Osteocyte (in vitro differentiated cells): ENCODE data around the gene CD52. TPM values are rescaled to one million over a fixed set of nuclear protein-coding genes. Genes with fewer than 3 reads are reported as not detected.

Source experiments
- DNase-seq: peaks from one replicate; pipeline ENCODE4 v3.0.0; 2021; ENCODE audit warnings: mixed read lengths; ENCODE audit not compliant: unreplicated experiment; ENCODE audit errors: extremely low spot score
- H3K27ac Mint-ChIP-seq: one replicate; pipeline ENCODE4 v1.8.0; 2021; ENCODE audit warnings: mild to moderate bottlenecking, mixed read lengths; ENCODE audit not compliant: unreplicated experiment
- H3K27me3 Mint-ChIP-seq: one replicate; pipeline ENCODE4 v1.8.0; 2021; ENCODE audit warnings: mixed read lengths; ENCODE audit not compliant: unreplicated experiment
- H3K36me3 Mint-ChIP-seq: one replicate; pipeline ENCODE4 v1.8.0; 2021; ENCODE audit warnings: mixed read lengths; ENCODE audit not compliant: unreplicated experiment
- H3K4me1 Mint-ChIP-seq: one replicate; pipeline ENCODE4 v1.8.0; 2021; ENCODE audit warnings: mixed read lengths; ENCODE audit not compliant: unreplicated experiment
- H3K4me3 Mint-ChIP-seq: one replicate; pipeline ENCODE4 v1.8.0; 2021; ENCODE audit warnings: mild to moderate bottlenecking, moderate library complexity, mixed read lengths; ENCODE audit not compliant: unreplicated experiment
- H3K9me3 Mint-ChIP-seq: one replicate; pipeline ENCODE4 v1.8.0; 2021; ENCODE audit warnings: mixed read lengths; ENCODE audit not compliant: unreplicated experiment
- CTCF ChIP-seq: fragments of 200-600 bp; sonication (generic); IDR thresholded peaks from 2 replicates; pipeline ENCODE4 v1.5.0; 2021; ENCODE audit warnings: antibody characterized with exemption, mild to moderate bottlenecking, moderate library complexity
- total RNA-seq: library from RNA; stranded (reverse); gene quantifications from 2 replicates; pipeline ENCODE4 v1.2.1, GENCODE V29; 2021

Gene CD52
- total RNA-seq, 1 donor from 2014 or later, result not detected

- DNase-seq, result no peak
- Mint-ChIP-seq H3K27me3 (no peaks in the 10 kb centered on the region), H3K36me3 (peaks cover 1% of the 10 kb centered on the region), H3K4me3 (no peak overlapping the region), H3K27ac (no peak overlapping the region), H3K9me3 (no peaks in the 10 kb centered on the region), H3K4me1 (peaks cover 22% of the 10 kb centered on the region)
- TF ChIP-seq CTCF, result no peak
These were observed 29.3 kb upstream of the CD52 start for GRCh38 chr1:26288311-26288941.

DNA sequence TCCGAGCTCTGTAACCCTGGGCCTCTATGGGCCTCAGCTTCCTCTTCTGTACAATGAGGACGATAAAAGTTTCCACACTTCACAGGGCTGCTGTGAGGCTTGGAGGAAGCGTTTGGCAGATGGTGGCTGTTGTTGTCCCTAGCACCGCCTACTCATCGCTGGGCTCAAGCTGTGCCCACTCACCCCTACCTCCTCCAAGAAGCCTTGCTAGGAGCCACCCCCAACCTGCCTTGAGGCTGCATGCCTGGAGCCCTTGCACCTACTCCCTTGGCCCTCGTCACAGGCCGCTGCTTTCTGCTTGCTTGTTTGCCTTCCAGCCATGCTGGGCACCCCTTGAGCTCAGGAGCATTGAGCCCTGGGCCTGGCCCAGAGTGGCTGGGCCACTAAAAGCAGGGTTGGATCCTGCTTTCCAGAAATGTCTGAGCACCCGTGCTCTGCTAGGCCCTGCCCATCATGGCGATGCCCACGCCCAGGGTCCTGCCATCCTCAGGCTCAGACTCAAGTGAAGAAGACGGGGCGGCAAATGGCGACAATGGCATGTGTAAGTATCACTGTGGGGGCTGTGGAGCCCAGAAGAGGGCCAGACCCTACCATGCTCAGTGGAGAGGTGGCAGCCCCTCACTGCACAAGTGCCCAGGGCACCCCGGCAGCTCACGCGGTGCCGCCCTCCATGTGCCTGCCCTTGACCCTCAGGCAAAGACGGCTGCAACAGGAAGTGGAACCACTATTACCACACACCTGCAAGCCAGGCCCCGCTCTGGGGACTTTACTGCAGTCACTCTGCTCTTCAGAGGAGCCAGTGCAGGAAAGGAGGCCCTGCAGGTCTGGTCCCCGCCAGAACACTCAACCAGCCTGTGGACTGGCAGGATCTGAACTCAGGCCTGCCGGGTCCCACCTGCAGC, 28.3 kb upstream of the CD52 start:
- Mint-ChIP-seq H3K27me3 (no peaks in the 10 kb centered on the region), H3K27ac (no peak overlapping the region), H3K4me3 (no peak overlapping the region), H3K4me1 (peaks cover 17% of the 10 kb centered on the region), H3K36me3 (peaks cover 1% of the 10 kb centered on the region), H3K9me3 (no peaks in the 10 kb centered on the region)
- DNase-seq, result no peak
- no peak for TF ChIP-seq CTCF

DNA sequence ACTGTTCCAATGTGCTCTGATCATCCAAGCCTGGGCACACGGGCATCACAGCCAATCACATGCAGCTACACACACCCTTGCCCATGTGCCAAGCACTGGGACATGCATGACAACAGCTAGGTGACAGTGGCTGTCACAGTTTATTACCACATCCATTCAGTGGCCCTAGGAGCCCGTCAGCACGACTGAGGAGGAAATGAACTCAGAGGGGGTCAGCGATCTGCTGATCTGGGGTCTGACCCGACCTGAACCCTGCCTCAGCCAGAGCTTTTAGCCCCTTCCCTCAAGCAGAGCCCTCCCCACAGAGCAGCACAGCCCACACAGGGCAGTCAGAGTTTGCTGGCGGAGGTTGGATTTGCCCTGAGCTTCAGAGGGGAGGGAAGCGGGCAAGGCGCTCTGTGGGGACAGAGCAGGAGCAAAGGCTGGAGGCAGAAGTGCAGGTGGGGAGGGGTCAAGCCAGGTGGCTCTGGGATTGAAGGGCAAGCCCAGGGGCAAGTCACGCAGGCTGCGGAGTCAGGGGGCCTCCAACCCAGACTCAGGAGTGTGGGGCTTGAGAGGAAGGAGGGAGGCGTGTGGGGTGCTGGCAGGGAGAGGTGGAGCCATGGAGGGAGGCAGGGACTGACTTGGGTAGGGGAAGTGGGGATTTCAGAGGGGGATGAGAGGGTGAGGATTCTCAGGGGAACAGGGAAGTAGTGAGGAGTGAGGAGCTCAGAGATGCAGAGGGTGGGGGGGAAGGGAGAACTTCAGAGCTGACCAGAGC, 27.5 kb upstream of the CD52 start:
- no peaks in the 10 kb centered on the region for H3K27me3 Mint-ChIP-seq

DNA sequence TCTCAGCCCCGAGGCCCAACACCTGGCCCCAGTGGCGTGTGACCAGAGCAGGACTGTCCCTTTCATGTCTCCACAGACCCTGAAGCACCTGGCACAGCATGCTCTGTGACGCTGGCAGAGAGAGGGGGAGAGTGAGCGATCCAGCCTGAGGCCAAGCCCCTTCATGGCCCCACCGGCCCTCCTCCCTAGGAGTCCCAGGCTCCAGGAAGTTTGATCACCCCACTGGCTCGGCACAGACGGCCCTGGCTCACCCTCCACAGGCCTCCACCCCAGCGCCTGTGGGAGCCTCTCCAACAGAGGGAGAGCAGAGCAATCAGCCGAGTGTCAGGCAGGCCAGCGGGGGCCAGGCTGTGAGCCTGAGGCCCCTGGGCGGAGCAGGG, 26.9 kb upstream of the CD52 start:
- no peak overlapping the region for H3K27ac Mint-ChIP-seq
- TF ChIP-seq CTCF, result no peak
- peaks cover 9% of the 10 kb centered on the region for H3K4me1 Mint-ChIP-seq
- no peaks in the 10 kb centered on the region for H3K9me3 Mint-ChIP-seq
- H3K36me3 Mint-ChIP-seq, result no peaks in the 10 kb centered on the region
- no peak overlapping the region for H3K4me3 Mint-ChIP-seq
- no peaks in the 10 kb centered on the region for H3K27me3 Mint-ChIP-seq
- no peak for DNase-seq

More for the DNA sequence above, 27.5 kb upstream of the CD52 start:
- Mint-ChIP-seq H3K4me3 (no peak overlapping the region), H3K27ac (no peak overlapping the region), H3K9me3 (no peaks in the 10 kb centered on the region), H3K36me3 (no peaks in the 10 kb centered on the region), H3K4me1 (peaks cover 9% of the 10 kb centered on the region)
- no peak for TF ChIP-seq CTCF
- DNase-seq, result no peak
